Cardiac atrium fibroblast (primary cell): Measurements from ENCODE around the gene PTPRO. TPM values are rescaled to one million over a fixed set of nuclear protein-coding genes. Genes with fewer than 3 reads are reported as not detected.

Source experiments
- total RNA-seq: library from RNA; depleted of rRNA; stranded (reverse); fragments of >200 nt; gene quantifications from 2 replicates; pipeline ENCODE4 v1.2.3, GENCODE V29; 2015

The PTPRO gene
- total RNA-seq, result 0.16 and 0.18 TPM in 2 replicates

DNA sequence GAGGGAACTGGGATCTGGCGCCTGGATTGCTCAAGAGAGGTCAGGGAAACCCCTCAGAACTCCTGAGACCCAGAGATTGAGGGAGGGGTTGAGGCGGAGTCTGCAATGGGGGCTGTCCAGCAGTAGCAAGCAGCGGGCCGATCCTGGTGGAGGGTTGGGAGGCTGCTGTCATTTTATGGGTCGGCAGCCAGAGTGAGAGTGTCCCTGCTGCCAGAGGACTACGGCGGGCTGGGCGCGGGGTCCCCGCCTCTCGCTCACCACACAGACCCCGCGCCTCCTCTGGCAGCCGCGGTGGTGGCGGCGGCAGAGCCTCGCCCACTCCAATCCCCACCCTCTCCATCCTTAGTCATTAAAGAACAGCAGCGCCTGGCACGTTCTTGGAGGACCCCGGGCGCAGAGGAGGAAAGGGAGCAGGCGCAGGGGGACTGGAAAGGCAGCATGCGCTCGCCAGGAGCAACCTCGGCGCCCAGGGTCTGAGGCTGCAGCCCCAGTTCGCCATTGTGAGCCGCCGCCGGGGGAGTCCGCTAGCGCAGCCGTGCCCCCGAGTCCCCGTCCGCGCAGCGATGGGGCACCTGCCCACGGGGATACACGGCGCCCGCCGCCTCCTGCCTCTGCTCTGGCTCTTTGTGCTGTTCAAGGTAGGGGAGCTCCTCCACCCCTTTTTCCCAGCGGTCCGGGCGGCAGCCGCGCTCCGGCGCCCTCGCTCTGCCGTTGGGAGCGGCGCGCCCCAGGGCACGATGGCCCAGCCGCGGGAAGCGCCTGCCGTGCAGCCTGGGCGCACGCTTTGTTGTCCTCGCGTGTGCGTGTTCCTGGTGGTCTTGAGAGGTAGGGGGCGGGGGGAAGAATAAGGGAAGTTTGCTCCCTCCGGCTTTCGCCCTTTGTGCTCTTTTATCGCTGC lies at the start of gene PTPRO:
Gene PTPRO (plus strand): TSS at position 345 of the 898 bp plus-strand sequence.

Other genes with a start within 250 kb of the PTPRO start
- 0.72 and 1.6 TPM in 2 replicates for gene RERG, start 101.1 kb upstream of the PTPRO start, total RNA-seq